Chondrocyte (in vitro differentiated cells): ENCODE data around the gene BICC1. TPM values are rescaled to one million over a fixed set of nuclear protein-coding genes. Genes with fewer than 3 reads are reported as not detected.

Source experiments
- DNase-seq: peaks from one replicate; pipeline ENCODE4 v3.0.0; 2021; ENCODE audit warnings: mixed read lengths, low spot score
- H3K27ac Mint-ChIP-seq: one replicate; pipeline ENCODE4 v1.8.0; 2021; ENCODE audit warnings: mild to moderate bottlenecking, moderate library complexity, mixed read lengths; ENCODE audit not compliant: unreplicated experiment
- H3K27me3 Mint-ChIP-seq: 2 replicates; pipeline ENCODE4 v1.8.0; 2021; ENCODE audit warnings: low read depth, mixed read lengths
- H3K36me3 Mint-ChIP-seq: 2 replicates; pipeline ENCODE4 v1.8.0; 2021; ENCODE audit warnings: low read depth, mixed read lengths
- H3K4me1 Mint-ChIP-seq: 2 replicates; pipeline ENCODE4 v1.8.0; 2021; ENCODE audit warnings: low read depth, mild to moderate bottlenecking, mixed read lengths
- H3K4me3 Mint-ChIP-seq: one replicate; pipeline ENCODE4 v1.8.0; 2021; ENCODE audit warnings: mild to moderate bottlenecking, moderate library complexity, mixed read lengths; ENCODE audit not compliant: unreplicated experiment
- H3K9me3 Mint-ChIP-seq: 2 replicates; pipeline ENCODE4 v1.8.0; 2021; ENCODE audit warnings: low read depth, mixed read lengths
- total RNA-seq: library from RNA; stranded (reverse); gene quantifications from 3 replicates; pipeline ENCODE4 v1.2.1, GENCODE V29; 2021
- TF ChIP-seq, protein P1 (sequence below): fragments of 200-600 bp; sonication (generic); IDR thresholded peaks from 2 replicates; pipeline ENCODE4 v1.5.0; 2021; ENCODE audit warnings: antibody characterized with exemption, mild to moderate bottlenecking, moderate library complexity

BICC1 gene
- total RNA-seq, 1 donor from 2014 or later: 32.4 TPM

DNA sequence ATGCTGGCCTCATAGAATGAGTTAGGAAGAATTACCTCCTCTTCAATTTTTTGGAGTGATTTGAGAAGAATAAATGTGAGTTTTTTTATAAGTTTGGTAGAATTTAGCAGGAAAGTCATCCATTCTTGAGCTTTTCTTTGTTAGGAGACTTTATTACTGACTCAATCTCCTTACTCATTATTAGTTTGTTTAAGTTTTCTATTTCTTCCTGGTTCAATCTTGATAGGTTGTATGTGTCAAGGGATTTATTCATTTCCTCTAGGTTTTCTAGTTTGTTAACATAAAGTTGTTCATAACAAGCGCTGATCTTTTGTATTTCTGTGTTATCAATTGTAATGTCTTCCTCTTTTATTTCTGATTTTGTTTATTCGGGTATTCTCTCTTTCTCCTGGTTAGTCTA is 47.4 kb downstream of the BICC1 start:
- Mint-ChIP-seq H3K27ac (peak overlapping the region; percentile 25), H3K9me3 (peaks cover 53% of the 10 kb centered on the region), H3K36me3 (peaks cover 12% of the 10 kb centered on the region), H3K27me3 (no peaks in the 10 kb centered on the region), H3K4me3 (no peak overlapping the region), H3K4me1 (peaks cover 42% of the 10 kb centered on the region)
- no peak for DNase-seq
- TF ChIP-seq, protein P1, sequence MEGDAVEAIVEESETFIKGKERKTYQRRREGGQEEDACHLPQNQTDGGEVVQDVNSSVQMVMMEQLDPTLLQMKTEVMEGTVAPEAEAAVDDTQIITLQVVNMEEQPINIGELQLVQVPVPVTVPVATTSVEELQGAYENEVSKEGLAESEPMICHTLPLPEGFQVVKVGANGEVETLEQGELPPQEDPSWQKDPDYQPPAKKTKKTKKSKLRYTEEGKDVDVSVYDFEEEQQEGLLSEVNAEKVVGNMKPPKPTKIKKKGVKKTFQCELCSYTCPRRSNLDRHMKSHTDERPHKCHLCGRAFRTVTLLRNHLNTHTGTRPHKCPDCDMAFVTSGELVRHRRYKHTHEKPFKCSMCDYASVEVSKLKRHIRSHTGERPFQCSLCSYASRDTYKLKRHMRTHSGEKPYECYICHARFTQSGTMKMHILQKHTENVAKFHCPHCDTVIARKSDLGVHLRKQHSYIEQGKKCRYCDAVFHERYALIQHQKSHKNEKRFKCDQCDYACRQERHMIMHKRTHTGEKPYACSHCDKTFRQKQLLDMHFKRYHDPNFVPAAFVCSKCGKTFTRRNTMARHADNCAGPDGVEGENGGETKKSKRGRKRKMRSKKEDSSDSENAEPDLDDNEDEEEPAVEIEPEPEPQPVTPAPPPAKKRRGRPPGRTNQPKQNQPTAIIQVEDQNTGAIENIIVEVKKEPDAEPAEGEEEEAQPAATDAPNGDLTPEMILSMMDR: no peak

DNA sequence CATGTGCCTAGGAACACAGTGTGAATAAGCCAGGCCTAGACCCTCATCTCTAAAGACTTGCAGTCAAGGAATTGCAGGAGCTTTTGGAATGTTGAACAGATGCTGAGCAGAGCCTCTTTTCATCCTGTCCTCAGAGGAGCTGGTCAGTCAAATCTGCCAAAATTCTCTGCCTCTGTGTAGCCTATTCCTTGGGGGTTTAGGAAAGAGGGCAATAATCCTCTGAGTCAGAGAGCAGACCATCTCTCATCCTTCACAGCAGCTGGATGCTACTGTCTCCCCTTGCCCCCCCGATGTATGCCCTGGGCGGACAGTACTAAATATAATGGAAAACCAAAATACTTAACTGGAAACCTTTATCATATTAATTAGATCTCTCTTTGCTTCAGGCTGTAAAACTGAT is 52.6 kb downstream of the BICC1 start:
- TF ChIP-seq, protein P1: no peak

DNA sequence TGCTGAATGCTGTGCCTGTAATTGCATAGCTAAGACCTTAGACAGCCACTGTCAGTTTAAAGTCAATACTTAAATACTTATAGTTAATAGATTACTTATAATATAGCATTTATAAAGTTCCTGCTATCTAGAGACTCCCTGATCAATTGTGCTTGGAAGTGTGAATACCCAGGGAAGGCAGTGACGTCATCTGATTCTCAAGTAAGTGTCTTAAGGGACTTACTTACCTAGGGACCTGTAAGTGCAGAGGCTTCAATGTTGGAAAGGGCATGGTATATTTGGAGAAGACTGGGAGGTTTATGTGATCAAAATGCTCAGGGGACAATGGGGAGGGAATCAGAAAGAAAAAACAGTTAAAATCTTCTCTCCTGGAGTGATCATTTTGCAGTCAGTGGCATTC is 55.0 kb downstream of the BICC1 start:
- Mint-ChIP-seq H3K27me3 (no peaks in the 10 kb centered on the region), H3K27ac (no peak overlapping the region), H3K4me3 (no peak overlapping the region), H3K36me3 (peaks cover 15% of the 10 kb centered on the region), H3K4me1 (peaks cover 31% of the 10 kb centered on the region), H3K9me3 (peaks cover 25% of the 10 kb centered on the region)
- TF ChIP-seq, protein P1: no peak
- DNase-seq: no peak

More for the DNA sequence above, 52.6 kb downstream of the BICC1 start:
- no peak overlapping the region for H3K4me3 Mint-ChIP-seq
- peaks cover 12% of the 10 kb centered on the region for H3K36me3 Mint-ChIP-seq
- H3K4me1 Mint-ChIP-seq: peaks cover 33% of the 10 kb centered on the region
- peaks cover 28% of the 10 kb centered on the region for H3K9me3 Mint-ChIP-seq
- DNase-seq: no peak
- no peak overlapping the region for H3K27ac Mint-ChIP-seq
- H3K27me3 Mint-ChIP-seq: no peaks in the 10 kb centered on the region

DNA sequence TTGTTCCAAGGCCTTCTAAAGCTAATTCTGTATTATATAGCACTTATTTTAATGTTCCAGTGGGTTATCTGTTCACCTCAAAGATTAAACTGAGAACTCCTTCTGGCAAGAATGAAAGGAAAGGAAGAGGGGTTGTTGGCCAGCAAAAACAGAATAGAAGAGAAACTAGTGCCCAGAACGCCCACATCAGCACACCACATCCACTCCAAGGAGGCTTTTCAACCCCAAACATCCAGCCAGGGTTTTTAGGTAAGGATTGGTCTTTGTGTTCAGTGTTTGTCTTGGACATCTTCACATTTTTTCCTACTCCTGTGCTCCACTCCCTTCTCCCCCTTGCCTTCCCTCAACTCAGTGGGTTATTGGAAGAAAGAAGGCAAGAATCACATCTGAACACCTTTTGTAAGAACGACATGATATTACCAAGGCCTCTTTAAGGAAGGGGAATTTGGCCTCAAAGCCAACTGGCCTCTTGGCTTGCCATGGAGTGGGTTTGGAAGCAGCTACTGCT is 55.8 kb downstream of the BICC1 start:
- Mint-ChIP-seq H3K9me3 (peaks cover 20% of the 10 kb centered on the region), H3K36me3 (peaks cover 14% of the 10 kb centered on the region), H3K27ac (no peak overlapping the region), H3K4me1 (peaks cover 33% of the 10 kb centered on the region), H3K4me3 (no peak overlapping the region), H3K27me3 (no peaks in the 10 kb centered on the region)
- no peak for DNase-seq
- TF ChIP-seq, protein P1: no peak

DNA sequence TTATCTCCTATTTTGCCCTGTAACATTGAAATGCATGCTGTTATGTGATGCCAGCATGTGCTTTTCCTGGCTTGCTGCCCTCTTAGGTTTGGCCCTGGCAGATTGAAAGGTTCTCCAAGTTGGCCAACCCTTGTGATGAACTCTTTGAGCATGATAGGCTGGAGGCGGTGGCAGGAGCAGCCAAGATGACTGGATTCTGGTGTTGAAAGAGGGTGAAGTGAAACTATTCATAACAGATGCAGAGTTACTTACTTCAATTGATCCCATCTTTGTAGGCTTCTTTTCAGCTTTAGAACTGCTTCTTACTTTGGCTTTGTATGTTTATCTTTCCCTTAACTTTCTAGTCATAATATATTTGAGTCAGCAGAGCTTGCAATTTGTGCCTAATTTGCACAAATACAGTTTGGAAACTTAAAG is 57.6 kb downstream of the BICC1 start:
- Mint-ChIP-seq H3K27ac (no peak overlapping the region), H3K9me3 (peaks cover 19% of the 10 kb centered on the region), H3K36me3 (peaks cover 14% of the 10 kb centered on the region), H3K27me3 (no peaks in the 10 kb centered on the region), H3K4me3 (no peak overlapping the region), H3K4me1 (peaks cover 49% of the 10 kb centered on the region)
- TF ChIP-seq, protein P1: no peak
- no peak for DNase-seq
